DND-41 (cell line): ENCODE data around the gene CDAN1.
A peak's percentile ranks its signal among the peaks of the same experiment; 100 is the strongest.

Experiments used
- ATAC-seq: fragments of 200-7000 bp; cut with Tn5 transposase; 3 replicates; pipeline ENCODE4 v1.9.1; 2021; ENCODE audit warnings: low read depth; ENCODE audit not compliant: insufficient read depth
- DNase-seq: peaks from one replicate; pipeline ENCODE4 v3.0.0-alpha.2; 2020
- H2AFZ ChIP-seq: 2 replicates; pipeline ENCODE4 v1.6.0; 2012; ENCODE audit warnings: low read depth, low read length
- H3K27ac ChIP-seq: 2 replicates; pipeline ENCODE4 v1.5.1; 2012; ENCODE audit warnings: low read length, inconsistent platforms
- H3K27me3 ChIP-seq: fragments of 200-600 bp; sonication (generic); 2 replicates; pipeline ENCODE4 v1.6.0; 2012; ENCODE audit warnings: low read length, mild to moderate bottlenecking, inconsistent platforms; ENCODE audit not compliant: insufficient read depth, poor library complexity
- H3K36me3 ChIP-seq: 2 replicates; pipeline ENCODE4 v1.5.1; 2012; ENCODE audit warnings: low read length, inconsistent platforms; ENCODE audit not compliant: insufficient read depth
- H3K4me1 ChIP-seq: 2 replicates; pipeline ENCODE4 v1.5.1; 2012; ENCODE audit warnings: mild to moderate bottlenecking, low read length; ENCODE audit not compliant: insufficient read depth
- H3K4me2 ChIP-seq: 2 replicates; pipeline ENCODE4 v1.6.0; 2012; ENCODE audit warnings: mild to moderate bottlenecking, moderate library complexity, low read length, inconsistent platforms; ENCODE audit not compliant: insufficient read depth
- H3K4me3 ChIP-seq, 2 experiments: fragments of 200-600 bp in 1 of 2; shearing (Covaris generic) in 1 of 2; 2 replicates each; pipeline ENCODE4 v1.5.1; 2012 to 2016; ENCODE audit warnings: inconsistent platforms in 2 of 2, low read length in 2 of 2, mild to moderate bottlenecking in 2 of 2, low read depth in 1 of 2, moderate library complexity in 1 of 2
- H3K79me2 ChIP-seq: 2 replicates; pipeline ENCODE4 v1.6.0; 2012; ENCODE audit warnings: low read length, inconsistent platforms; ENCODE audit not compliant: insufficient read depth
- H3K9ac ChIP-seq: 2 replicates; pipeline ENCODE4 v1.6.0; 2012; ENCODE audit warnings: low read depth, mild to moderate bottlenecking, inconsistent platforms, low read length, moderate library complexity
- H3K9me3 ChIP-seq: 2 replicates; pipeline ENCODE4 v1.5.1; 2012; ENCODE audit warnings: low read length, moderate library complexity, mild to moderate bottlenecking, inconsistent platforms; ENCODE audit not compliant: insufficient read depth, severe bottlenecking
- H4K20me1 ChIP-seq: 2 replicates; pipeline ENCODE4 v1.6.0; 2012; ENCODE audit warnings: low read length; ENCODE audit not compliant: insufficient read depth
- CTCF ChIP-seq: IDR thresholded peaks from 2 replicates; pipeline ENCODE4 v1.5.1; 2012; ENCODE audit warnings: borderline replicate concordance, low read length, moderate library complexity, mild to moderate bottlenecking; ENCODE audit not compliant: poor library complexity, severe bottlenecking; ENCODE audit errors: extremely low read depth
- EZH2 ChIP-seq: IDR thresholded peaks from 3 replicates; pipeline ENCODE4 v1.6.1; 2012; ENCODE audit warnings: borderline replicate concordance, low read depth, mild to moderate bottlenecking, moderate library complexity, low read length, inconsistent platforms; ENCODE audit not compliant: severe bottlenecking

CDAN1 gene

GRCh38 chr15:42742149-42742548, 5.2 kb upstream of the CDAN1 start:
- H3K4me2 ChIP-seq = no peak overlapping the region
- TF ChIP-seq EZH2 (no peak), CTCF (no peak)
- H3K79me2 ChIP-seq = no peaks in the 10 kb centered on the region
- H3K4me3 ChIP-seq = no peak overlapping the region
- no peaks in the 10 kb centered on the region for H3K9me3 ChIP-seq
- no peak overlapping the region for H2AFZ ChIP-seq
- H3K27ac ChIP-seq = no peak overlapping the region
- ATAC-seq (no peak), DNase-seq (no peak)
- H3K36me3 ChIP-seq = peaks cover 9% of the 10 kb centered on the region
- no peaks in the 10 kb centered on the region for H3K27me3 ChIP-seq
- no peak overlapping the region for H3K9ac ChIP-seq
- H3K4me1 ChIP-seq = peaks cover 8% of the 10 kb centered on the region
- H4K20me1 ChIP-seq = no peaks in the 10 kb centered on the region

GRCh38 chr15:42741710-42742109, 4.8 kb upstream of the CDAN1 start:
- H3K79me2 ChIP-seq = peaks cover 2% of the 10 kb centered on the region
- H3K4me3 ChIP-seq = no peak overlapping the region
- no peaks in the 10 kb centered on the region for H3K27me3 ChIP-seq
- H3K9ac ChIP-seq = no peak overlapping the region
- peaks cover 9% of the 10 kb centered on the region for H3K4me1 ChIP-seq
- TF ChIP-seq CTCF = no peak
- no peak for TF ChIP-seq EZH2
- ATAC-seq (no peak), DNase-seq (no peak)
- H3K27ac ChIP-seq = no peak overlapping the region
- H3K4me2 ChIP-seq = no peak overlapping the region
- H3K36me3 ChIP-seq = peaks cover 9% of the 10 kb centered on the region
- no peaks in the 10 kb centered on the region for H3K9me3 ChIP-seq
- H4K20me1 ChIP-seq = no peaks in the 10 kb centered on the region
- H2AFZ ChIP-seq = no peak overlapping the region

GRCh38 chr15:42737529-42738328, 801 bp upstream of the CDAN1 start:
- Histone ChIP-seq H3K27ac (peak overlapping the region; percentile 98), H3K36me3 (peaks cover 29% of the 10 kb centered on the region)

More at GRCh38 chr15:42737529-42738328, 801 bp upstream of the CDAN1 start:
- Histone ChIP-seq H3K9me3 (no peaks in the 10 kb centered on the region), H3K4me3 (peak overlapping the region; percentile 95 to 96), H4K20me1 (peaks cover 9% of the 10 kb centered on the region), H3K4me2 (peak overlapping the region; percentile 85), H3K9ac (peak overlapping the region; percentile 91), H2AFZ (peak overlapping the region; percentile 98), H3K4me1 (peaks cover 28% of the 10 kb centered on the region), H3K79me2 (peaks cover 23% of the 10 kb centered on the region), H3K27me3 (no peaks in the 10 kb centered on the region)
- ATAC-seq (no peak), DNase-seq (no peak)
- TF ChIP-seq CTCF (no peak), EZH2 (no peak)
